GM19240 (cell line): ENCODE results near the gene IQCK.
A peak's percentile ranks its signal among the peaks of the same experiment; 100 is the strongest.
"Not testable (repeated sequence)": the region's sequence is repeated elsewhere in the genome, so short reads cannot be mapped to it uniquely, and the experiment has no call there.

Experiments
- DNase-seq: peaks from one replicate; pipeline ENCODE4 v3.0.0; 2011; ENCODE audit warnings: low spot score; ENCODE audit not compliant: insufficient read length

The IQCK gene, protein sequence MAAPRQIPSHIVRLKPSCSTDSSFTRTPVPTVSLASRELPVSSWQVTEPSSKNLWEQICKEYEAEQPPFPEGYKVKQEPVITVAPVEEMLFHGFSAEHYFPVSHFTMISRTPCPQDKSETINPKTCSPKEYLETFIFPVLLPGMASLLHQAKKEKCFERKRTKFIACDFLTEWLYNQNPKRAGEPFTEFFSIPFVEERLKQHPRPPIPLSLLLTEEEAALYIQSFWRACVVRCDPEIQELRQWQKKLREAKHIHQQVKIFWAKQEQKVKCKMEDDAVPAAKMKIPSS

DNA sequence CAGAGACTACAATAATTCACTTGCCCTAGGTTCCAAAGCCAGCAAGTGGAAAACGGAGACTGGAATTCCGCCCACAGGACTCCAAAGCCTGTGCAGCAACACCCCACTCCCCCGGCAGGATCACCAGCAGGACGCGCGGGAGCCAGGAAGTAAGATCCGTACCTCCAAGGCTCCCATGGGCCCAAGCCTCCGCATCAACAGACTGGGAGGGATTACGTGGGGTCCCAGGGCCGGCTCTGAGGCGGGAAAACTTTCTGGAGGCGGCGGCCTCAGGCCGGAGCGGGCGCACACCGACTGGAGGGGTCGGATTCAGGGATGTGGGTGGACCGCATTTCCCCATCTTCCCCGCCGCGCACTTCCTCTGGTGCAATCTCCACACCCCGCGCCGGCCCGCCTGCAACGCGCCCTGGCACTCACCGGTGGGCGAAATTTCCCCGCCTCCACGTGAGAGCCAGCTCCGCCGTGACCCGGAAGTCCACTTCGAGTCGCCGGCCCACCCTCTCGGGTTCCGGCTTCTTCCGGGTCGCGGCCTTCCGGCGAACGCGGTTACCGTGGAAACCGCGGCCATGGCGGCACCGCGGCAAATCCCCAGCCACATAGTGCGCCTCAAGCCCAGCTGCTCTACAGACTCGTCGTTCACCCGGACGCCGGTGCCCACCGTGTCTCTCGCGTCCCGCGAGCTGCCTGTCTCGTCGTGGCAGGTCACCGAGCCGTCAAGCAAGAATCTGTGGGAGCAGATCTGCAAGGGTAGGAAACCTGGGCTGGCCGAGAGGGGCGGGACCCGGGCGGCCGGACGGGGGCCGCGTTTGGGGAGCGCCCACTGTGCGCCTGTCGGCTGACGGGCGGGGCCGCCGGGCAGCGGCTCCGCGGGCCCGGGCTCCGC, at the start of gene IQCK, which contains the start of gene KNOP1:
TSS of gene IQCK (plus strand) at position 531 of the 883 bp plus-strand sequence. CDS start at position 567, 36 bp downstream.
TSS of gene KNOP1 (minus strand) at position 487 of the 883 bp plus-strand sequence. CDS start 3,192 bp downstream, outside the sequence.
- DNase-seq: peak; percentile 96

DNA sequence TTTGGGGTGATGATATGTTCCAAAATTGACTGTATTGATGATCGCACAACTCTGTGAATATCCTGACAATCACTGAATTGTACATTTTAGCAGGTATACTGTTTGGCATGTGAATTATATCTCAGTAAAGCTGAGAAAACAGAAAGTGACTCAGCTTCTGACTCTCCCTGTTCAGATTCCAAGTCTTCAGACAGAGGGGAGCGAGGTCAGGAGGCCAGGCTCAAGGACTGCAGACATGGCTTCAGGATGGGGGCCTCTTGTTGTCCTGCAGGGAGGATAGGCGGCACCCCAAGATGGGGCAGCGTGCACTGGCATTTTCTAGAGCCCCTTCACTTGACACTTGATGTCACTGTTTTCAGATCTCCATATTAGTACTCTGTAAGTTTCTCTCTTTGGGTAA, 45.7 kb upstream of the IQCK start:
- no peak for DNase-seq

DNA sequence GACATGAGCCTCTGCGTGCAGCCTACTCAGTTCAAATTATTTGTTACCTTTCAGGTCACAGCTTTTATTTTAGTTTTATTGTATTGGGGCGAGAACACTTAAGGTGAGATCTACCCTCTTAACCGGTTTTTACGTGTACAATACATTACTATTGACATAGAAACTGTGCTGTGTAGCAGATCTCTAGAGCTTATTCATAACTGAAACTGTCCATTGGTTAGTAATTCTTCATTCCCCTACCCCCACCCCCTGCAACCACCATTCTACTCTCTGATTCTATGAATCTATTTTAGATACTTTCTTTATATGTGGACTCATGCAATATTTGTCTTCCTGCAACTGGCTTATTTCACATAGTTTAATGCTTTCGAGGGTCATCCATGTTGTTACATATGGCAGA, 43.6 kb upstream of the IQCK start:
- no peak for DNase-seq

DNA sequence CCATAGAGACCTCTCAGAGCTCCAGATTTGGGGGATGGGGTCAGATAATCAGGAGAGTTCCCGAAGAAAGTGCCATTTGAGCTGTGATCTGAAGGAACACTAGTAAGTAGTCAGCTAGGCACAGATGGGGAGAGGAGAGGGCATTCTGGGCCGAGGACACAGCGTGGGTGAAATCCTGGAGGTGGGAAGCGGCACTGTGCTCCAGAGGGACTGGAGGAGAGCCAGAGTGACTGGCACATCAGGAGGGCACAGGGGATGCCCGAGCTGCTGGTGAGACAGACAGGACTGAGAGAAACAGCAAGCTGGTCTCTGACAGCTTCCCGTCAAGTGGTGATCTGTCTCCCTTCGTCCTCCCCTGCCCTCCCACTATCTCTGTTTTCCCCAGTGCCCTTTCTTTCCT, 40.7 kb upstream of the IQCK start:
- DNase-seq: no peak

DNA sequence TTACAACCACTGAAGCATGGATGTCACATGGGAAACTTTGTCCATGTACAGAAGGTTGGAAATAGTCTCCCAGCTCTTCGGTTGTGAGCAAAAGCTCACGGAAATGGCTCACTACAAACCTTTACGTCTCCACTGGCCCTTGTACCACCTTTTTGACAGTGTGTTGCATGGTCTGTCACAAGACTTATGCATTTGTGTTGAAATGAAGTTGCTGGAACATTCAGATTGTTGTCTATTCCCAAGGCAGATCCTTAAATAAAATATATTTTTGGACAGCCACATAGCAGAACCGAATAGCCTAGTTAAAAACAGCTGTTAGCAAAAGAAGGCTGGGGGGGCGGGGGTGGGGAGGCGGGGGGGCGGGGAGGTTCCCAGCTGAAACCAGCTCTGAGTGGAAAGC, 39.3 kb upstream of the IQCK start:
- DNase-seq: no peak

DNA sequence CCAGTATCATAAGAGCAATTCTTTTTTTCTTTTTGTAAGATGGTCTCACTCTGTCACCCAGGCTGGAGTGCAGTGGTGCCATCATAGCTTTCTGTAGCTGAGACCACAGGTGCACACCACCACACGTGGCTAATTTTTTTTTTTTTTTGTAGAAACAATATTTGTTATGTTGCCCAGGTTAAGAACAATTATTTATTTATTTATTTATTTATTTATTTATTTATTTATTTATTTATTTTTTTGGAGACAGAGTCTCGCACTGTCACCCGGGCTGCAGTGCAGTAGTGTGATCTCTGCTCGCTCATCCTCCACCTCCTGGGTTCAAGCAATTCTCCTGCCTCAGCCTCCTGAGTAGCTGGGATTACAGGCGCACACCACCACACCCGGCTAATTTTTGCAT, 38.8 kb upstream of the IQCK start:
- DNase-seq: not testable (repeated sequence)

DNA sequence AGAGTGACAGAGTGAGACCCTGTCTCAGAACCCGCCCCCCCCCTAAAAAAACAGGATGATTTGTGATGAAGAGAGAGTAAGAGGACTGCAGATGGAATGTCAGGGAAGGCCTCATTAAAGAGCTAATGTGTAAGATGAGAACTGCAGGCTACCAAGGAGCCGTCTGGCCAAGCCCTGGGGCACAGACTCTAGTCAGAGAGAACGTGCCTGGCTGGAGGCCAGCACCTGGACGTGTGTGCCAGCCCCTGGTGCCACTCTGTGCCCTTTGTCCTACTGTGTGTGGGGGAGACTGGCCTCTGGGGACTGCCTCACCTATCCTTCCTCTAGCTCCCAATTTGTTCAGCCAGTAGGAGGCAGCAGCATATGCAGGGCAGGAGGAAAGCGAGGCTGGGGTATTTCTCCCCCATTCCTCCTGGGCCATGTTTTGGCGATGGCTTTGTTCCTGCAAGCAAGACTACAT, 37.2 kb upstream of the IQCK start:
- no peak for DNase-seq

DNA sequence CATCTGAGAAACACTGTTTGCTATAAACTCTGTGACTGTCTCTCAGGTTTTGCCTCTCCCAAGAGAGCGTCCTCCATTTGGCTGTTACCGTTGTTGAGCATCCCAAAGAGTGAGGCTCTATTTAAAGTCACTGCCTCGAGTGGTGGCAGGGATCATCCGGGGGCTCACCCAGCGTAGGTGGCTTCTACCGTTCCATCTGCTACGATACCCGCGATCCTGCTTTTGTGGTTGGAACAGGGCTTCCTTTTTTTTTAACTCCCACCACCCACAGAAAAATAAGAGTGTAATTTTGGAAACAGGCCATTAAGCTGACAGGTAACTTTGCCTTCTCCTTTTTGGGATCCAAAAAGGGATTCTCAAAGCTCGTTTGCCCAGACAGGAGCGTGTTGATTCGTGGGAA, 36.4 kb upstream of the IQCK start:
- no peak for DNase-seq

DNA sequence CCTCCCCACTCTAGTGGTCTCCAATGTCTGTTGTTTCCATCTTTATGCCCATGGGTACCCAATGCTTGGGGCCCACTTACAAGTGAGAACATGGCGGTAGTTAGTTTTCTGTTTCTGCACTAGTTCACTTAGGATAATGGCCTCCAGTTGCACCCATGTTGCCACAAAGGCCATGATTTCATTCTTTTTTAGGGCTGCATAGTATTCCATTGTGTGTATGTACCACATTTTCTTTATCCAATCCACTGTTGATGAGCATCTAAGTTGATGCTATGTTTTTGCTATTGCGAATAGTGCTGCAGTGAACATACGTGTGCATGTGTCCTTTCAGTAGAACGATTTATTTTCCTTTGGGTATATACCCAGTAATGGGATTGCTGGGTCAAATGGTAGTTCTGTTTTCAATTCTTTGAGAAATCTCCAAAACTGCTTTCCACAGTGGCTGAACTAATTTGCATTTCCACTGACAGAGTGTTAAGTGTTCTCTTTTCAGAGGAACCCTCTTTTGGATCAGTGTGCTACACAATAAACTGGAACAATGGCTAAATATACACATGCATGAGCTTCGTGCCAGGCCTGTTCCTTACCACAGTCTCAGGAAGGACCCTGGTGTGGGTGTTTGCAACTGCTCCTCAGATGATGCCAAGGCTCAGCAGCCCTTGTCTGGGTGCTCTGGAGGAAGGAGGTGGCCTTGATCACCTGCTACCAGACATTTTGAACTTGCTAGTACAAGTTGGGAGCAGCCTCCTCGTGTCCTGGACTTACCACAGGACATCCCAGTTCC, 34.4 kb upstream of the IQCK start:
- DNase-seq: no peak

DNA sequence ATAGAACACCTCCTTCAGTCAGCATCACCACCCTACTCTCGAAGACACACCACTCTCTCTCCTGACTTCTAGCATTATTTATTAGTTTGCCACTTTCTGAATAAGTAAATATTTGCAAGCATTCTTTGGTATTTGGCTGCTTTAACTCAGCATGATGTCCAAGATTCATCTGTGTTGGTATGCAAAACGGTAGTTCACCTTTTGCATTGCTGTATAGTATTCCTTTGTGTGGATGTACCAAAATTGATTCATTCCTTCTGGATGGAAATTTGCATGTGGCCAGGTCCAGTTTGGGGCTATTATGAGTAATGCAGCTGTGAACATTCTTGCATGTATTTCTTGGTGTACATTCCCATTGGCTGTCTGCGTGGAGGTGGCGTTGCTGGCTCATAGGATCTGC, 32.9 kb upstream of the IQCK start:
- no peak for DNase-seq

DNA sequence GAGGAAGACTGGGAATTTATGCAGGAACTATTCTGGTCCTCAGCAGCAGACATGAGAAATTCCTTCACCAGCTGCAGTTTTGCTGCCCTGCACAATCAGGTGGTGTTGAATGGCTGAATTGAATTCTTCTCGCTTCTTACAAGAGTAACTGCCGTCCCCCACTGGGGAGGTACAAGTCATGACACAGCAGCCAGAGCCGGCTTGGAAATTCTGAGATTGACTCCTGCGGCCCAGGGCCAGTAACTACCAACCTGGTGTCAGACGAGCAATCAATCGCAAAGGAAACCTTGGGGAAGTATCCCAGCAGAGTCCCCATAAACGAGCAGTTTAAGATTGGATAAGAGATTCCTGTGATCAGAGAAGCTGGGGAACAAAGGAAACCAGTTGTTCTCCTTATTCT, 30.8 kb upstream of the IQCK start:
- DNase-seq: no peak

DNA sequence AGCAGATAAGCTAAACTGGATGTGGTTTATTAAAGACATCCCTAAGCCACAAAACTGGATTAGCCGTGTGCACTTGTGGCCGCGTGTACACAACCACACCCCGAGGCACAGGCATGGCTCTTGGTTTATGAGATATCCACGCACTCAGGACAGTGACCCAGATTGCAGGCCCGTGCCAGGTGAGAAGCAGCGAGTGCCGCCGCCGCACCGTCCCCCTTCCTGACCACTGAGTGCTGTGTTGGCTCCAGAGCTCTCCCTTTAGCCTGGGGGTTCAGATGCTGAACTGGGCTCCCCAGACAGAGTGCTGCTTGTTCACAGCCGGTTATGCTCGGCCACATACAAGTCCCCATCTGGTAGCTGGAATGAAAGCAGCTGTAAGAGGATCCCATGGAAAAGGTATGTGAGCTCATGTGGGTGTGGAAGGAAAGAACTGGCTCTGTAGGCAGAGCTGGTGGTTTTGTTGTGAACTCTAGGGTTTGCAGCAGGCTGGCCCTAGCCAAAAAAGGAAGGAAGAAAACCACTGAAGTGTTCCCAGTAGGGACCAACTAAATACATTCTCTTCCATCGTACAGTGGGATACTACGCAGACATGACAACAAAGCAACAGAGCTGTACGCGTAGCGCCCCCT, 29.6 kb upstream of the IQCK start:
- DNase-seq: no peak

DNA sequence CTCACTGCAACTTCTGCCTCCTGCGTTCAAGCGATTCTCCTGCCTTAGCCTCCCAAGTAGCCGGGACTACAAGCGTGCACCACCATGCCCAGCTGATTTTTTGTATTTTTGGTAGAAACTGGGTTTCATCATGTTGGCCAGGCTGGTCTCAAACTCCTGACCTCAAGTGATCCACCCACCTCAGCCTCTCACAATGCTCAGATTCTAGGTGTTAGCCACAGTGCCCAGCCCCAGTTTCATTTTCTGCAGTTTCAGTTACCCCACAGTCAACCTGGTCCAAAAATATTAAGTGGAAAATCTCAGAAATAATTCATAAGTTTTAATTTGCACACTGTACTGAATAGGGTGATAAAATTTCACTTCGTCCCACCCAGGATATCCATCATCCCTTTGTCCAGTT, 28.7 kb upstream of the IQCK start:
- DNase-seq: no peak

DNA sequence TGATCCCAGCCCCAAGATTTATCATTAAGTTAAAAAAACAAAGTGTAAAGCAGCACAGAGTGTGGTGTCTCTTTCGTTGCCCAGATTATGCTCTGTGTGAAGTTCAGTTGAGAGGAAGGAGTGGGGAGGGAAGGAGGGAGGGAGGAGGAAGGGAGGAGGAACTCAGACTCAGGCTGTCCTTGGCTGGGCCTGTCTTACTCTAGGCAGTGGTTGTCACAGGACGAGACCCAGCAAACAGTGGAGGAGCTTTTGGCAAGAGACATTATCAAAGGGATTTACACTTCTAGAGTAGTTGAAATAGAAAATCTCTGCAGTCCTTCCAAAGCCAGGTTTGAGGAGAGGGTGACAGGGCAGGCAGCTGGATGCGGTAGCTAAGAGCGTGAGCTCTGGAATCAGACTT, 27.9 kb upstream of the IQCK start:
- no peak for DNase-seq

DNA sequence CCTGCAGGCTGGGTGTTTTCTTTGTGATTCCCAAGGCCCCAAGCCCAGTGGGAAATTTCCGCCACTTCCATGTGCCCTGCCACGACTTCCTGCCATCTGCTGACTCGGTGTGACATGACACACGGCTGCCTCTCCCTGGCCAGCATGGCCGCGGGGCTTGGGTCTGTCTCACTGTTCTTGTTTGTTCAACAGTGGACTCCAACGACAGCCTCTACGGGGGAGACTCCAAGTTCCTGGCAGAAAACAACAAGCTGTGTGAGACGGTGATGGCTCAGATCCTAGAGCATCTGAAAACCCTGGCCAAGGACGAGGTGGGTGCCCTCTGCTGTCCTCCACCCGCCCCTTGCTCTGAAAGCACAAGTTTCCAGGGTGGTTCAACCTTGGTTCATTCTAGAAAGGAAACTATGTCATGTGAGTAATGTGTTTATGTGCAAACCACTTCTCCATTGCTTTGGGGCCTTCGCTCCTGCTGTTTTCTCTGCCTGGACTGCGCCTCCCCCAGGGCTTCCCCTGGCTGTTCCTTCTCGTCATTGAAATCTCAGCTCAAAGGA, 26.8 kb upstream of the IQCK start:
- DNase-seq: no peak

DNA sequence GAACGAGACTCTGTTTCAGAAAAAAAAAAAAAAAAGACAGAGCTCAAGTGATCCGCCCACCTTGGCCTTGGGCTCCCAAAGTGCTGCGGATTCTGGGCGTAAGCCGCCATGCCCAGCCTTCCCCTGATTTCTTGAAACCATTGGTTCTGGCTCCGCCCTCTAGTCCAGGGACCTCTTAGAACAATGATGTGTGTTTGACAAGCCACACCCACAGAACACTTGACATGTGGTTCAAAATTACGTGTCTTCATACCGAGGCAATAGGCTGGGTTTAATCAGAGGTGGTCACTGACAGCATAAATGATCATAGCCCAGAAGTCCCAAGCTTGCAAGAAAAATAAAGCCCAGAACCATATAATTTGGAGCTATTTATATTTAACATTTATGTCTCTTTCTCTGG, 23.1 kb upstream of the IQCK start:
- no peak for DNase-seq

DNA sequence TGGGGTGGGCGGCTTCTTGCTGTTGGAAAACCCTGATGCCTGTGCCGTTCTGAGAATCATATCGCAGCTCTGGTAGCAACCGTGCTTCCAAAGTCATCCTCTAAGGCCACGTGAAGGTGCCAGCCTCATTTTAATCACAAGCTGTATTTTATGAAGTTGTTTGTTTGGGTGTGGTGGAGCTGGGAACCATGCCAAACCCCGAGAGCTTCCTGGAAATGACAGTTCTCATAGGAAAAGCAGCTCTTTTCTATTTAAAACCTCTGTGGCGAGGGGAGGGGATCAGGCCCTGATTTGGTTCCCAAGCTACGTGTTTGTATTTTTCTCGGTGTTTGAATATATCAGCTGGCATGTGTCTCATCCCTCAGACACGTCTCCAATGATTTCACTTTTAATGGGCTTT, 21.7 kb upstream of the IQCK start:
- no peak for DNase-seq

DNA sequence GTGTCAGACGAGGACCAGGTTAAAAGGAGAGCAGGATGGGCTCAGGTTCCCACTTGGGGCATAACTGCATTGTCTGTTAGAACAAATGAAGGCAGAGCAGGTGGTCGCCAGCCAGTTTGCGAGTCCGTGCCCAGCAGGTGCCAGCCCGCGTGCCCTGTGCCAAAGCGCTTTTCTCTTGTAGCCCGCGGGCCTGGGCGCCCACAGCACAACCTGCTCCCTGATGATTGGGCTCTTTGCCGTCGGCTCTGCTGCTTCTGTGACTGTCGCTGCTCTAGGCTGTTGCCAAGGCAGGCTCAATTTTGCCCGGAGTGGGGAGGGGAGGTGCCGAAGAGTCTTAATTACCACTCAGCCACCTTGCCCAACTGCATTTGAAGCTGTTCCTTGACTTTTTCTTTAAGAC, 21.1 kb upstream of the IQCK start:
- no peak for DNase-seq

DNA sequence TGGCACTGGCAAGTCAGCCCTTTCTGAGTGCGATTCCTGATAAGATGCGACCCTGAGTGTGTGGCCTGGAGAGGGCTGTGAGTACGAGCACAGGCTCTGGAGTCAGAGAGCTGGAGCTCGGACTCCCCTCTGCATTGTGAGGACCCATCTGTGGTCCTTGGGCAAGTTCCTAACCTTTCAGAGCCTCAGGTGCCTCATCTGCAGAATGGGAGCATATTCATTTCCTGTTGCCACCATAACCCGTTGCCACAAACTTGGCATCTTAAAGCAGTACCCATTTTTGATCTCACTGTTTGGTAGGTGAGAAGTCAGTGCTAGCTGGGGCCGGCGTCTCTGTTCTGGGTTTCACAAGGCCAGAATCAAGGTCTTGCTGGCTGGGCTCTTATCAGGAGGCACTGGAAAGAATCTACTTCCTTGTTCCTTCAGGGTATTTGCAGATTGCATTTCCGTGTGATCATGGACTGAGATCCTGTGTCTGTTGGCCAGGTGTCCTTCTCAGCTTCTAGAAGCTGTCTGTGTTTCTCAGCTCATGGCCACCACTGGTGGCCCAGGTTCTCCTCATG, 20.2 kb upstream of the IQCK start:
- no peak for DNase-seq
